HG02840 (cell line): ENCODE data around the gene PALM3.
A peak's percentile ranks its signal among the peaks of the same experiment; 100 is the strongest.

ENCODE experiments used
- ATAC-seq: cut with Tn5 transposase; IDR thresholded peaks from one replicate; pipeline ENCODE4 v1.9.1; 2021; ENCODE audit warnings: mild to moderate bottlenecking, moderate library complexity, moderate number of reproducible peaks; ENCODE audit not compliant: unreplicated experiment, low FRiP score

The PALM3 gene

DNA sequence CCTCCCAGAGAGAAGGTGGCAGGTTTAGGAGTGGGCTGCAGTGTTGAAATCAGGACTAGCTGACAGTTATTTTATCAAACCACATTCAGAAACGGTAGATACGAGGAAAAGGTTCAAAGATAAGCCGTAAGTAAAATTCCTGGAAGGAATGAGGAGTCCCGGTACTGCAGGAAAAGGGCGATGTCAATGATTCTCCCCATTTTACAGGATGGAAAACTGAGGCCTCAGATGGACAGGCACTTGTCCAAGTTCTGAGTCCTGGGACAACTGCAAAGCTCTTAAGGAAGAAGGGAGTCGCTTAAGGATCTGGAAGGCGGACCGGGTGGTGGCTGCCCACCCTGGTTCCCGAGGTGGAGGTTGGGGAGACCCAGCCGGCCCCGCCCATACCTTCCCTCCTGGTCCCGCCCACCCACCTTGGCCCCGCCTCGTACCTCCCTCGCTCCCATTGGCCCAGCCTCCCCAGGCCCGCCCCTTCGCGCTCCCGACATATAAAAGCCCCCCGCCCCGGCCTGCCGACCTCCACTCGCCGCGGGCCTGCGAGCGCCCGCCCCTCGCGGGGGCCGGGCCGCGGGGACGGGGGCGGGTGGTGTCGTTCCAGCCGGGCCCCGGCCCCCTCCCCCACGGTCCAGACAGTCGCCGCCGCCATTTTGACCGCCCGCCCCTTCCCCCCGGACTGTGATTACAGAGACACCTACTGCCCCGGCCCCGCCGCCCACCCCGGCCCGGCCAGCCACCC, 56.4 kb downstream of the PALM3 start:
- peak; percentile 33 for ATAC-seq

DNA sequence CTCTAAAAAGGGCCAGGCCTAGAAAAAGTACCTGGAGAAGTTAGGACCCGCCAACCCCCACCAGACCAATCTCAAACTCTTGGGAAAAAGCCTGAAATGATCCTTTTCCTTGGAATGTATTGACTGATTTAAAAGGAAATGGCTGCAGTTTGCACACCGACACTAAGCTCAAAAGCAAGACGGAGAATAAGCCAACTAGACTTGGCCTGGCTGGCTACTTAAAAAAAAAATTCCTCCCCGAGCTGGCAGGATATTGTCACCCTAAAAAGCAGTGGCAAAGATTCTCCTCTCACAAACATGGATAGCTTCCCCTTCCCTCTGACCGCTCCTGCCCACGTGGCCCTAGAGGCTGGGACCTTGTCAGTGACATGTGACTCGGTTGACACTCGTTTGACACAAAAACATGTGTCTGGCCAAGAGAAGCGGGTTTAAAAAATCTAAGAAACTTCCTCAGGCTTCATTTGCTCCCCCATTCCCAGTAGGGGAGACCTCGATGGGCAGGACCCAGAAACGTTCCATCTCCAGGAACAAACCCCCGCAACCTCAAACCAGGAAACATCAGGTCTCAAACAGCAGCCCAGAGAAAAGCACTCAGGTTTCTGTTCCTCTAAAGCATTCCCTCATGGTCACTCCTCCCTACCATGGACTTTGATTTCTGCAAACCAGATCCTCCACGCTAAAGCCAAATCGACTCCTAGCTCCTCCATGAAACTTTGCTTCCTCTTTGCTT, 57.1 kb downstream of the PALM3 start:
- ATAC-seq = no peak
